NCI-H226 (cell line): ENCODE results near the gene SPOCK3.
"Not testable (repeated sequence)": the region's sequence is repeated elsewhere in the genome, so short reads cannot be mapped to it uniquely, and the experiment has no call there.

Experiments used
- DNase-seq: peaks from one replicate; pipeline ENCODE4 v3.0.0-alpha.2; 2015

SPOCK3 gene

DNA sequence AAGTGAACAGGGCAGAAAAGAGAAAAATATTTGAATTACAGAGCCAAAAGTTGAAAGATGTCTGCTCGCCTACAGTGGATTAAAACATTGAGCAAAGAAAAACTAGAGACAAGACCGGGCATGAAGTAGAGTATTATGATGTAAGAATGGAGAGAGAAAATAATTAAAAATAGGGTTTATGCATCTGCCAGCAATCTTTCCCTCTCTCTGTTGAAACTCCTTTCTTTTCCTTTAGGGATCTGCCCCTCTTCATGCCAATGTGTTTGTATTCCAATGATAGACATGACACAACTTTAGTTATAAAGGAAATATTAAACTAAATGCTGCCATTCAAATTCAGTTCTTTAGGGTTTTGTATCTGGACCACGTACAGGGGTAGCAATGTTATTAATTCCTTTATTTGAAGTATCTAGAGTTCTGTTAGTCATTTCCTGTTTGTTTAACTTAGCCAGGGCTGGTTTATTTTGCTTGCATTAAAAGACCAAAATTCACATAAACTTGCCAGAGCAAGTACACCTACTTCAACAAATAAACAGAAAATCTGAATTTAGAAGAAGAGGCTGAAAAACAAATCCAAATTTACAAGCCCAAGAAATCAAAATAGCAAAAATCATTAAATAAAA is 202.6 kb downstream of the SPOCK3 start:
- no peak for DNase-seq

DNA sequence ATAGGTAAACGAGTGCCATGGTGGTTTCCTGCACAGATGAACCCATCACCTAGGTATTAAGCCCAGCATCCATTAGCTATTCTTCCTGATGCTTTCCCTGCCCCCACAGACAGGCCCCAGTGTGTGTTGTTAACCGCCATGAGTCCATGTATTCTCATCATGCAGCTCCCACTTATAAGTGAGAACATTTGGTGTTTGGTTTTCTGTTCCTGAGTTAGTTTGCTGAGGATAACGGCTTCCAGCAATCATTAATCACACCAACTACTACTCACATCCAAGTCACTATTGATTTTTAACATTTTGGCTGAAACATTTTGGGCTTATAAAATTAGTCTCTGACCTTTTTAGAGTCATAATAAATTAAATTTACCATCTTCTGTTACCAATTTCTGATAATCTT is 205.3 kb downstream of the SPOCK3 start:
- DNase-seq: no peak

DNA sequence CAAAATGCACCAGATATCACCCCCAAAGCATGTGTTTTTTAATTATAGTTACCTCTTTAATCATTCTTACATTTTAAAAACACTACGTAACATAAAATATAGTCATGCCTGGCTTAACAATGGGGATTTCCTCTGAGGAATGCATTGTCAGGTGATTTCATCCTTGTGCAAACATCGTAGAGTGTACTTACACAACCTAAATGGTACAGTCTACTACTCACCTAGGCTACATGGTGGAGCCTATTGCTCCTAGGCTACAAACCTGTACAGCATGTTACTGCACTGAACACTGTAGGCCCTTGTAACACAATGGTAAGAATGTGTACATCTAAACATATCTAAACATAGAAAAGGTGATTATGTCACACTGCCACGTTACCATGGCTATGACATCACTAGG is 208.6 kb downstream of the SPOCK3 start:
- DNase-seq: no peak

DNA sequence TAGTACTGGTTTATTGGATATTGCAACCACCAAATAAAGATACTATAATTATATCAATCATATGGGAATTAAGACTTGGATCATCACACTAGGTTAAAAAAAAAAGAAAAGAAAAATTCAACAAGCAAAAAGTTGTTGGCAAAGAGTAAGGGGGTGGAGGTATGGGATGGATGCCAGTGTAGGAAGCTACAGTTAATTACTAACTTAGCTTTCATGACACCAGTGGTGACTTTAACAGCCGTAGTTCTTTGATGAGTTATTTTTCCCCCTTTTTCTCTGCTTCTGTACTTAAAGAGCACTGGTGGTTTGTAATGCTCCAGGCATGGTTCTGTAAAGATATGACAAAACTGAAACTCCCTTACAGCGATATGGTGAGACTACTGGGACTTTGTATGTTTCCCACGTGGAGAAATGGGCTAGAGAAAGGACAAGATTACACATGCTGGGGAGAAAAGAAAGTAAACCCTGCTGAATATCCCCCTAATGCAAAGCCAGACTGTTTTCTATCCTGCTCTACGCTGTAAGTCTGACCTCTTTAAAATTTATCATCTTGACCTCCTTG is 210.8 kb downstream of the SPOCK3 start:
- no peak for DNase-seq

DNA sequence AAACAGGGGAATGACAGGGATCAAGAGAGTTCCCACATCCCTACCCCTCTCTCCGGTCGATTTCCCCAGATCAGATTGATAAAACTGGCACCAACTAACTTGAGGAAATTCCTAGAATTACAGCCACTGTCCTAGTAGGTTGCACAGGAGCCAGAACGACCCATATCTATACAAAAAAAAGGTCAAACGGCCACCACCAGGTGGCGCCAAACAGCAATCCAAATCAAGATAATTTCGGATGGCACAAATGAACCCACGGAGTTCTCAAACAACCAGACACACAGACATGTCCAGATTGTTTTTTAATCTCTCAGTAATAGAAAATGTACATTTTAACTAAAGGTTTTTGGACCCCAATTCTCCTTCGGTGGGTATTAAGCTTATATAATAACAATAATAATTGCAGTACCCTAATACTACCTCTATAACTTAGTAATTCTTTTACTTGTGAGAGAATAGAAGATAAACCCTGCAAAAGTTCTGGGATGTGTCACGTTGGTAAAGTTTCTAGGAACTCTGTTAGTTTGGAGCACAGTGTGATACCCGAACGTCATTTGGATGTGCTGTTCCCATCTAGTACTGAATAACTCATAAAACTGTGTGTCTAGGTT is 212.6 kb downstream of the SPOCK3 start:
- DNase-seq: peak; percentile 13

DNA sequence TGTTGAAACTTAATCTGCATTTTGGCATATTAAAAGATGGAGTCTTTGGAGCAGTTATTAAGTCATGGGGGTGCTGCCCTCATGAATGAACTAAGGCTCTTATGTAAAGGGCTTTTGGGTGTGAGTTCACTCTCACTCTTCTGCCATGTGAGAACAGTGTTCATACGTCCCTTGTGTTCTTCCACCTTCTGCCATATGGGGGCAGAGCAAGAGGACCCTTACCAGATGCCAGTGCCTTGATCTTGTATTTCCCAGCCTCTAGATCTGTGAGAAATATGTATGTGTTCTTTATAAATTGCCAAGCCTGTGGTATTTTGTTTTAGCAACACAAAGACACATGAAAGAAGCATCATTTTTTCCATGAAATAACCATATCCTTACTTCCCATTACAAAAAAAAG is 213.9 kb downstream of the SPOCK3 start:
- DNase-seq: no peak

DNA sequence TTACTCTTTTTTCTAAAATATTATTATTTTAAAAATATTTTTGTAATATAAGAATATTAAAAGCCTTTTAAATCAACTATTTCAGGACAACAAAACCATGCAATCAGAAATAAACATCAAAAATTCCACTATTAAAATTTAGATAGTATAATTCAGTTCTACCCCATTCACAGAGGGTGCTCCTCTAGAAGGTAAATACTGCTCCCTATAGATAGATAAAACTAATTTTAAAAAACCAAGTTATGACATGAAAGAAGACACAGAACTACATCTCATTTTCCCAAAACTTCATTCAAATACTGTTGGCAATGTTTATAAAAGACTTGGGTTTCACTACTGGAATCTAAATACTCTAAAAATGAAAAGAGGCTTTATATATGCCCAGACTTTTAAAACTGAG is 219.3 kb downstream of the SPOCK3 start:
- DNase-seq: no peak

DNA sequence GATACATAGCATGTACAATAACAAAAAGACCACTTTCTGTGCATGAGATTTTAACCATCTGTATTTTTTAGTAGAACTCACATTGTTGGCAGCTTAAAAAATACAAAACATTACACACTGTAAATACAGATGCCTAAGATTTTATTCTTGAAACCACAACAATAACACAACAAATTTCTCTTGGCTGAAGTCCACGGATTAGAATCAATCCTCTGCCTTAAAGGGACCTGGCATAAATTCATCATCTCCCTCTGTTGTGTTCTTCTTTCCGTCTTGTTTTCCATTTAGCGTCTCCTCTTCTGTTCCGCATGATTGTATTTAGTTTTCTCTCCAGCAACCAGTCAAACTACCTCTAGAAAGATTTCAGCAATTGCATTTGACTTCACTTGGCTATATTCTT is 231.0 kb downstream of the SPOCK3 start:
- no peak for DNase-seq

DNA sequence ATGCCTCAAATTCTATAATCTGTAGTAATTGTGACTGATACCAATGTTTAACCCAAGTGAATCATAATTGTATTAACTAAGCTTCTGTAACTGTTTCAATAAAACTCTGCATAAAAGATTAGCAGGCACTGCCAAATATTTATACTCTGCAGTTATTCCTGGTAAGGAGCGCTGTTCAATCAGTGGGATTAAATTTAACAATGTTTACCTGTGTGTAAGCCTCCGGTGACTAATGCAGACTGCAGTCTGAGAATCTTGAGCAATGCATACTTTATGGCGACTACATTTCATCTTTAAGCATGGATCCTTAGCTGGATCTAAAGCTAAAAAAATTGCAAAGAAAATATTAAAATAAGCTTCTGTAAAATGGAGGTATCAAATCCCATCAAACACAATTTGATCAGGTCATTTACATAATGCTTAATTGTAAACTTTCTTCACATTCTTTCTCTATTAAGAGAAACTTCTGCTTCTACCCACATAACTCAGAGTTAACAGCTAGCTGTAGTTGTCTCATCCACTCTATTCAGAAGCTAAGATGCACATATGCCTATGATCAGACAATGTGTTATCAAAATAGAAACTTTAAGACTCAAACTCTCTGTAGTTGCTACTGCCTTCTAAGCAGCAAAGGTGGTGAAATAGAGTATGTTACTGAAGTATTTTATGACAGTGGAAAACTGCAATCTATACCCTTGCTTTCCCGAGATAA is 234.0 kb downstream of the SPOCK3 start:
- peak; percentile 28 for DNase-seq

DNA sequence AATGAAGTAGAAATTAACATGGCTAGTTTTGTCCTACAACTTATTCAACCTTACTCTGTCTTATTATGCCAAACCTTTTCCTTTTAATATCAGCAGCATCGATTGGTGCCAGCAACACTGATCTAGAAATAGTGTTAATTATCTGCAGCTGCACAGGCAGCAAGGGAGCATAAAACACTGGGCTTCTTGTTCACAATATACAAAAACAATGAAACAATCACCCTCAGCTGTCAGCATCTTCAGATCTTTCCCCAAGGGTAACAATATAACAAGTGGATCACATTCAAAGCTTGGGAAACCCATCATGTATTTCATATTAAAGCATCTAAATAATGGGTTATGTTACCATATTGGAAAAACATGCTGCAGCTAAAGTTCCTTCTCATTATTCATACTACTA is 238.1 kb downstream of the SPOCK3 start:
- no peak for DNase-seq

DNA sequence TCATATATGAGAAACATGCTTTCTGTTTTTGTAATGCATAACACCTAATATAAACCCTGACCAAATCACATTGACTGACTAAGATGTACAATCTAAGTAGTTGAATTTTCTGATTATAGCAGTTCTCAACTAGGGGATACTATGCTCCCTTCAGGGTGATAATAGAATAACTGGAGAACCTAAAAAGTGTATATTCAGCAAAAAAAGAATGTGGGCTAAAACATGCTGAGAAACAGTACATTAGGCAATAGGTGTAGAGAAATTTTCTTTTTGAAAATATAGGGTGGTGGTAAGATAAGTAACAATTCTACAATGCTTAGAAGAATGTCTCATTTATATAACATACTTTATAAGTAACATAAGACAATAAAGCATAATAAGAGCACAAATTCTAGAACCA is 239.6 kb downstream of the SPOCK3 start:
- DNase-seq: no peak

DNA sequence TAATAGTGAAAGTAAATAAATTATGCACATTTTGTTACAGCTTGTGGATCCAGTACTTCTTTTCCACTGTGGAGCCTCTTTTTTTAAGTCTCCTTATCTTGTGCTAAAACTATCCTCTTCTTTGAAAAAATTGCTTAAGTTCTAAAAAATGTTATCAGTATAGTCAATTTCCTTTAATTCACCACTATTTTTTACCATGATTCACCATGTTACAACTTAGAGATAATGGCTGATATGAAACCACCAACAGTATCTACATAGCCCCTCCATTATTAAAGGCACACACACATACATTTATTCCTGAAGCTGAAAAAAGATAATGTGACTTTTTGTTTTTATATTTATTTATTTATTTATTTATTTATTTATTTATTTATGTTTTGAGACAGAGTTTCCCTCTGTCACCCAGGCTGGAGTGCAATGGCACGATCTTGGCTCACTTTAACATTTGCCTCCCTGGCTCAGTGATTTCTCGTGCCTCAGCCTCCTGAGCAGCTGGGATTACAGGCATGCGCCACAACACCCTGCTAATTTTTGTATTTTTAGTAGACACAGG is 243.2 kb downstream of the SPOCK3 start:
- peak; percentile 15 for DNase-seq

DNA sequence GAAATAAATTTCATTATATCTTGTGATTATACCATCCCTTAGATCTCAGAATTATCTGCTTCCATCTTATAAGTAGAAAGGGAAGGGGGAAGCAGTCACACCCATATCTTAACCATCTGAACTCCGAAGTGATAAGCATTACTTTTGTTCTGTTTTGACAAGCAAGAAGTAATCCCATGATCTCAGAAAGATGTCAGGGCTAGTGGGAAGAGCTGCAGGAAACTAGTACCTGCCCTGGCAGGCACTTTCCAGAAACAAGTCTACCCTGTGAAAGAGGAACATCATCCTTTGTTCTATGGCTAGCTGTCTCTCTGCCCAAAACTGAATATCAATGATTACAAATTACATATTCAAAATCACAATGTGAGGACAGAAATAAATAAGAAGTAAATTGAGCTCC is 244.4 kb downstream of the SPOCK3 start:
- DNase-seq: no peak

DNA sequence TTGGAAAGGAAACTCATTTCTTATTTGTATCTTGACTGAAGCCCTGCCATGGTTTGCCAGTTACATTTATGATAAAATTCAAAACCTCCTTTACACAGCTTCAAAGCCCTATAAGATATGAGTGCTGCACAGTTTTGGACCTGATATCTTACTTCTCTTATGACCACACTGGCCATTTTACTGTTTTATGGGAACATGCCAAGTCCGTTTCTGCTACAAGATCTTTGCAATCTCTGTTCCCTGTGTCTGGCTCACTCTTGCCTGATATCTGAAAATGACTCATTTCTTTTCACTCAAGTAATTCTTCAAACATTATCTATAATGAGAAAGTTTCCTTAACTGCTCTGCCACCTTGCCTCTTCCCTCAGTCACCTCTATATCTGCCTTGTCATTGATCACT is 247.3 kb downstream of the SPOCK3 start:
- DNase-seq: peak; percentile 38

DNA sequence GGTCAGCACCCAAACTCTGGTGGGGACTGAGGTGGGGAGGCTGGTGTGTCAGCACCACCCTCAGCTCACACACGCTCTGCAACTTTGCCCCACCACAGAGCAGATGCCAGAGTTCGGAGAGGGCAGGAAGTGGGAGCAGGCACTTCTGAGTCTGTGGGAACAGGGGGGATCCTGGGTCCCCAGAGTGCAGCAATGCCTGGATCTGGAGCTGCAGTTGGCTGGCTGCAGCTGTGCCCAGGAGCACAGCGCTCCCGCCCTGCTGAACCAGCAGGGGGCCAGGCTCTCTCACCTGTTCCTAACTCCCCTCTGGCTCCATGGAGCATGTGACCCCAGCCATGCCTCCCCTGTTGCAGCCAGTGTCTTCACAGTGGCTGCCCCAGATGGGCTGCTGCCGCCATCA is 252.4 kb downstream of the SPOCK3 start:
- no peak for DNase-seq

DNA sequence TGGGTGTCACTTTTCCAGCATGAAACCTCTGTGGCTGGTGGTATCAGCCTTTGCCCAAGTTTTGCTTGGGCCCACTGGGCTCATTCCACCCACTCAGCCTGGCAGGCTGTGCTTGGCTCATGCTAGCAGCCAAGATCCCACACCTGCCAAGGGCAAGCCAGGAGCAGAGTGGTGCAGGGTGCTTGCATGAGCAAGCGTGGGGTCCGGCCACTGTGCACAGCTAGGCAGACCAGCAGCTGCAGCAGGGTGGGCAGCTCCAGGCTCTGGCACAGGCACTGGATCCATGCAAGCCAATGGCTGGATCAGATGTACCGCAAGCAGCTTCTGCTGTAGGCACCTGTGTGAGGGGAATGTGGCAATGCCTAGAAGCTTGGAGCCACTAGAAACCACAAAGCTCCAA is 253.9 kb downstream of the SPOCK3 start:
- DNase-seq: no peak

DNA sequence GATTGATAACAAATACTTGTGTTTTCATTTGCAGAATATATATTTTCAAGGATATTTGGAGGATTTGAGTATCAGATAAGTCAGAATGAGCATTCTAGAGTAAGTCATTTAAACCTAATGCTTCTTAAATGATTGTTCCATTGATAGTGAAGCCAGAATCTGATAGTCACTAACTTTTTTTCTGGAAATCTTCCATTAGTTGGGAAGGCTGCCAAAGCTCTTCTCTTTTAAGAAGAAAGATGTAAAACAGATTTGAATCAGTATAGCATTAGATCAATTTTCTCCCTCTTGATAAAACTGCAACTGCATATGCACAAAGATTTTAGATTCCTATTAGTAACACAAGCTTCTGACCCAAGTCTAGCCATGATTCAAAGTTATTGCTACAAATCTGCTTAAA is 256.7 kb downstream of the SPOCK3 start:
- no peak for DNase-seq

DNA sequence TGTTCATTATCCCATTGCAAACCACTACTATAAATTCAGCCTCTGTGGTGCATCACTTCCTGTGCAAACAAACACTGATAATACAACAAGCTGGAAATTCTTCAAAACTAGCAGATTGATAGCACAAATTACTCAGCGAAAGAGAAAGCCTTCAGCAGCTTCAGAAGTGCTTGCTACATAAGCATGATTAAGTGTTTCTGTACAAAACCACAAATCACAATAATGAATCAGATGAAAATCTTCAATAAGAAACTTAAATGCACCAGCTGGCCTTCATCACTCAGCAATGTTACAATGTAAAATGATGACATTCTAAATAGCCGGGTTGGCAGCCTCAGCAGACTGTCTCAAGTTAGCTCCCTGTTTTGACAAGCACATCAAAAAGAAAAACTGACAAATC is 262.2 kb downstream of the SPOCK3 start:
- DNase-seq: peak; percentile 74

DNA sequence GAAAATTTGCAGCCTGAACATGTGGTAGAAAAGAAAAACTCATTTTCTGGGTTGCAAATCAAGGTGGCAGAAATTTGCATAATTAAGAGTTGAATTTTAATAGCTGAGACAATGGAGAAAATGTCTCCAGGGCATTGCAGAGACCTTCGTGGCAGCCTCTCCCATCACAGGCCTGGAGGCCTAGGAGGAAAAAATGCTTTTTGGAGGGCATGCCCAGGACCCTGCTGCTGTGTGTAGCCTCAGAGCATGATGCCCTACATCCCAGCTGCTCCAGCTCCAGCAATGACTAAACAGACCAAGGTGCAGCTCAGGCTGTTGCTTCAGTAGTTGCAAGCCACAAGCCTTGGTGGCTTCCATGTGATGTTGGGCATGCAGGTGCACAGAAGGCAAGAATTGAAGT is 266.1 kb downstream of the SPOCK3 start:
- DNase-seq: not testable (repeated sequence)

DNA sequence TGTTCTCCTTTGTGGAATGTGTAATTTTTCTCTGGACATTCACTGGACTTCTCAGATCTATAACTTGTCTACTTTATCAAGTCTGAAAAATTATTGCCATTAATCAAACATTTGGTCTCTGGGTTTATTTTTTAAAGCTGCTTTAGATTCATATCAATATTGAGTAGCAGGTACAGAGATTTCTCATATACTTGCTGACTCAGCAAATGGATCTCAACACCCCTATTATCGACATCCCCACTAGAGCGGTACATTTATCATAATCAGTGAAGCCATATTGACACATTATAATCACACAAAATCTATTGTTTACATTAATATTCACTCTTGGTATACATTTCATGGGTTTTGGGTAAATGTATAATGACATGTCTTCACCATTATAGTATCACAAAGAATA is 268.7 kb downstream of the SPOCK3 start:
- DNase-seq: no peak

DNA sequence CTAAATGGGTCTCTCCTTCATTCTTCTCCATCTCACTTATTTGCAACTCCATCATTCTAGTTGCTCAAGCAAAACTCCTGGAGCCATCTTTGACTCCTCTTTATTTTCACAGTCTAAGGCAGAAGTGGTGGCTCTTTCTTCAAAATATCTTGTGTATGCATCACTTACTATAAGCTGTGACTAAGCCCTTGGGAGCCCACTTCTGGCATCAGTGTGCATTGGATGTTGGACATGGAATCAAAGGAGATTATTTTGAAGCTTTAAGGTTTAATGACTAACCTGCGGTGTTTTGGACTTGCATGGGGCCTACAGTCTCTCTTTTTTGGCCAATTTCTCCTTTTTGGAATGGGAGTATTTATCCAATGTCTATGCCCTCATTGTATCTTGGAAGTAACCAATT is 276.8 kb downstream of the SPOCK3 start:
- peak; percentile 16 for DNase-seq

DNA sequence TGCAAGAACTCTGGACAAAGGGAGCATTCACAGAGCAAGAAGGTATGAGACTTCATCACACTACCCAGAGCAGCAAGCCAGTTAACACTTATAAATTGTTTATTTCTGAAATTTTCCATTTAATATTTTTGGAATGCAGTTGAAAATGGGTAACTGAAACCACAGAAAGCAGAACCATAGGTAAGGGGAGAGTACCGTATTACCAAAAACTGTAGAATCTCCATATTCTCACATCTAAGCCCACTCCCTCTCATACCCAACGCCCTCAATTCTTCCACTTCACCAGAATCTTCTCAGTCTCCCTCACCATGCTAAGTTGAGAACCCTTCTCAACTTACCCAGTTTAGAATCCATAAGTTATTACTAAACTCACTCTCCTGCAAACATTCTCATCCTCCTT is 277.8 kb downstream of the SPOCK3 start:
- no peak for DNase-seq

DNA sequence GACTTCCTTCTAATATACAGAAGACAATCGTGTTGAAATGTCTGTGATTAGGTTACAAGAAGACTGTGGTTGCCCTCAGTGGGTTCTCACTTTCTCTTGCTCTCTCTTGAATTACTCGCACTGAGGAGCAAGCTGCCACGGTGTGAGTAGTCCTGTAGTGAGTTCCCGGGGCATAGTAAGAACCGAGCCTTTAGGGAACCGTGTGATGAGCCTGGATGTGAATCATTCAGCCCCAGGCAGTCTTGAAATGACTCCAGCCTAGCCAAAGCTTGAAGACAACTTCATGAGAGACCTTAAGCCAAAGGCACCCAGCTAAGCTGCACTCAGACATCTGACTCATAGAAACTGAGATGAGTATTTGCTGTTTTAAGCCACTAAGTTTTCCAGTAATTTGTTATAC is 292.7 kb downstream of the SPOCK3 start:
- DNase-seq: peak; percentile 77

DNA sequence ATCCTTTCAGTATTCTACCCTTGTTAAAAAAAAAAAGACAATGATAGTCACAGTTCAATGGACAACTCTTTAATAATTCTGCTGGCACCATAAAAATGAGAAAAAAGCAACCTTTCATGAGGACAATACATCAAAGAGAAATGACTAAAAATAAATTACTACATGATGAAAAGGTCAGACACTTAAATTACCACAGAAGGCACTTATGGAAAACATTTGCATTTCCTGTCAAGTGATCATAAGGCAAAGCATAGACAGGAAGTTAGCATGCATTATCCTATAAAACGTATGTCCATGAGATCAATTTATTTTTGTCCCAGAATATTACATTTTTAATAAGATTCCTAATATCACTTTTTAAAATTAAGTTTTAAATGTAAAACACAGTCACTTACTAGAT is 303.8 kb downstream of the SPOCK3 start:
- no peak for DNase-seq
